Effector memory CD4-positive, alpha-beta T cell (primary cell): Measurements from ENCODE around the gene DVL3.
A peak's percentile ranks its signal among the peaks of the same experiment; 100 is the strongest.
"Not testable (repeated sequence)": the region's sequence is repeated elsewhere in the genome, so short reads cannot be mapped to it uniquely, and the experiment has no call there.

Experiments
- DNase-seq, 3 donors: peaks; one replicate each; pipeline ENCODE4 v3.0.0-alpha.2; 2020
- H3K27ac ChIP-seq: 2 replicates; pipeline ENCODE4 v1.7.0; 2013; ENCODE audit warnings: mild to moderate bottlenecking, low read length, moderate library complexity; ENCODE audit not compliant: insufficient read depth, poor library complexity, severe bottlenecking
- H3K27me3 ChIP-seq: replicated peaks from 2 replicates; pipeline ENCODE4 v1.7.0; 2013; ENCODE audit warnings: mild to moderate bottlenecking, low read length; ENCODE audit not compliant: insufficient read depth, control insufficient read depth, poor library complexity, severe bottlenecking
- H3K36me3 ChIP-seq: 2 replicates; pipeline ENCODE4 v1.7.0; 2013; ENCODE audit warnings: mild to moderate bottlenecking, low read length, moderate library complexity; ENCODE audit not compliant: control insufficient read depth, insufficient read depth
- H3K4me1 ChIP-seq: 2 replicates; pipeline ENCODE4 v1.7.0; 2013; ENCODE audit warnings: low read length, mild to moderate bottlenecking; ENCODE audit not compliant: control insufficient read depth, insufficient read depth, poor library complexity, severe bottlenecking
- H3K4me3 ChIP-seq: 2 replicates; pipeline ENCODE4 v1.7.0; 2013; ENCODE audit warnings: low read length, low read depth, mild to moderate bottlenecking; ENCODE audit not compliant: insufficient read depth, poor library complexity, severe bottlenecking
- H3K9me3 ChIP-seq: 2 replicates; pipeline ENCODE4 v1.7.0; 2013; ENCODE audit warnings: mild to moderate bottlenecking, low read length, moderate library complexity; ENCODE audit not compliant: control insufficient read depth

Gene DVL3

DNA sequence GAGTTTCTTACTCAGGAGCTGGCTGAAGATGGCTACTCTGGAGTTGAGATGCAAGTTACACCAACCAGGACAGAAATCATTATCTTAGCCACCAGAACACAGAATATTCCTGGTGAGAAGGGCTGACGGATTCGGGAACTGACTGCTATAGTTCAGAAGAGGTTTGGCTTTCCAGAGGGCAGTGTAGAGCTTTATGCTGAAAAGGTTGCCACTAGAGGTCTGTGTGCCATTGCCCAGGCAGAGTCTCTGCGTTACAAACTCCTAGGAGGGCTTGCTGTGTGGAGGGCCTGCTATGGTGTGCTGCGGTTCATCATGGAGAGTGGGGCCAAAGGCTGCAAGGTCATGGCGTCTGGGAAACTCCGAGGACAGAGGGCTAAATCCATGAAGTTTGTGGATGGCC lies 5.4 kb upstream of the DVL3 start:
- not testable (repeated sequence) for H3K4me1 ChIP-seq, H3K9me3 ChIP-seq, H3K4me3 ChIP-seq, H3K27me3 ChIP-seq, H3K27ac ChIP-seq, DNase-seq
- peaks cover 12% of the 10 kb centered on the region for H3K36me3 ChIP-seq

- Histone ChIP-seq H3K9me3 (no peaks in the 10 kb centered on the region), H3K27me3 (no peaks in the 10 kb centered on the region), H3K27ac (peak overlapping the region; percentile 63), H3K36me3 (no peaks in the 10 kb centered on the region), H3K4me3 (peak overlapping the region; percentile 88), H3K4me1 (peaks cover 17% of the 10 kb centered on the region)
- DNase-seq: peak in 2 of 3 donors; percentile 24 to 25
Measured at GRCh38 chr3:184155644-184156521, 706 bp downstream of the DVL3 start.

DNA sequence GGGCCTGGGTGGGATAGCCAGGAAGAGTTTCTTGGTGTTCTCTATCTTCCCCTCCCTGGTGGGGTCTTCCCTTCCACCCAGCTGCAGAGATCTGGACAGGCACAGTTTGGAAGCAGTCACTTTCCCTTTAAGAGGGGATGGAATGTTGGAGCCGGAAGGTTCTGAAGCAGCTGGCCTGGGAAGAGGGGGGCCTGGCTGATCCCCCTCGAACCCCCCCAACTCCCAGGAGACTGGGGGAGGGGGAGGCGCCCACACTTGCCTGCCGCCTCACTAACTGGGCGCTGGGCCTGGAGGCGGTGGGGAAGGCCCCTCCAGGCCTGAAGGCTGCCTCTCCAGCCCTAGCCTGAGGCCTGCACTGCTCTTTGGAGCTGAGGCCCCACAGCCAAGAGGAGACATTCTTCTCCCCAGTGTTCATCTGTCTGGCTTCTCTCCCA lies 1.4 kb downstream of the DVL3 start:
- no peak overlapping the region for H3K27ac ChIP-seq
- no peak for DNase-seq
- peak overlapping the region; percentile 88 for H3K4me3 ChIP-seq
- H3K4me1 ChIP-seq: peaks cover 17% of the 10 kb centered on the region
- H3K27me3 ChIP-seq: no peaks in the 10 kb centered on the region
- no peaks in the 10 kb centered on the region for H3K36me3 ChIP-seq
- H3K9me3 ChIP-seq: no peaks in the 10 kb centered on the region

GRCh38 chr3:184157206-184157605 lies 2.0 kb downstream of the DVL3 start:
- Histone ChIP-seq H3K9me3 (no peaks in the 10 kb centered on the region), H3K4me1 (peaks cover 17% of the 10 kb centered on the region), H3K4me3 (no peak overlapping the region), H3K27me3 (no peaks in the 10 kb centered on the region), H3K27ac (no peak overlapping the region), H3K36me3 (no peaks in the 10 kb centered on the region)
- no peak for DNase-seq

GRCh38 chr3:184158404-184158803 lies 3.2 kb downstream of the DVL3 start:
- no peak for DNase-seq
- no peaks in the 10 kb centered on the region for H3K9me3 ChIP-seq
- no peak overlapping the region for H3K4me3 ChIP-seq
- no peaks in the 10 kb centered on the region for H3K27me3 ChIP-seq
- peaks cover under 1% of the 10 kb centered on the region for H3K36me3 ChIP-seq
- H3K27ac ChIP-seq: no peak overlapping the region
- peaks cover 17% of the 10 kb centered on the region for H3K4me1 ChIP-seq

DNA sequence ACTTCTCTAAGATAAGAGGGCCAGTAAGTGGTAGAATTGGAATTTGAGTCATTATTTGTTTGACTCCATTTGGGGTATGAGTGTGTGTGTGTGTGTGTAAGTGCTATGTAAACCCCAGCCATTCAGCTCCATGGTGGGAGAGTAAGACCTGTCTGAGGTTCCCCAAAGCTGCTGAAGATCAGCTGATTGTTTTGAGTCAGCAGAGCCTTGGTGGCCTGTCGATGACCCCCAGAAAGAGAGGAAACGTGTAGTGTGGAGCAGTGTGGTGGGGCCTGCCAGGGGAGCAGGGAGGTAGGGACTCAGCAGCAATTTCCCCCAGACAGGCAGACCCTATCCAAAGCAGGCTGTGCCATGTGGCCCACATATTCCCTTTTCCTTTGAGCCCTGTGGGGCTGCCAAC lies 5.3 kb downstream of the DVL3 start:
- peaks cover 21% of the 10 kb centered on the region for H3K36me3 ChIP-seq
- no peaks in the 10 kb centered on the region for H3K9me3 ChIP-seq
- H3K4me3 ChIP-seq: no peak overlapping the region
- no peak for DNase-seq
- H3K27ac ChIP-seq: no peak overlapping the region
- no peaks in the 10 kb centered on the region for H3K27me3 ChIP-seq
- peaks cover 13% of the 10 kb centered on the region for H3K4me1 ChIP-seq

- peaks cover 32% of the 10 kb centered on the region for H3K36me3 ChIP-seq
- H3K27me3 ChIP-seq, H3K4me1 ChIP-seq, H3K27ac ChIP-seq, DNase-seq, H3K9me3 ChIP-seq, H3K4me3 ChIP-seq: not testable (repeated sequence)
Measured at GRCh38 chr3:184162571-184163070, 7.4 kb downstream of the DVL3 start.

GRCh38 chr3:184164648-184165330 lies 9.6 kb downstream of the DVL3 start:
- Histone ChIP-seq H3K27me3 (no peaks in the 10 kb centered on the region), H3K4me3 (no peak overlapping the region), H3K4me1 (no peaks in the 10 kb centered on the region), H3K27ac (no peak overlapping the region), H3K36me3 (peaks cover 39% of the 10 kb centered on the region), H3K9me3 (no peaks in the 10 kb centered on the region)
- no peak for DNase-seq

DNA sequence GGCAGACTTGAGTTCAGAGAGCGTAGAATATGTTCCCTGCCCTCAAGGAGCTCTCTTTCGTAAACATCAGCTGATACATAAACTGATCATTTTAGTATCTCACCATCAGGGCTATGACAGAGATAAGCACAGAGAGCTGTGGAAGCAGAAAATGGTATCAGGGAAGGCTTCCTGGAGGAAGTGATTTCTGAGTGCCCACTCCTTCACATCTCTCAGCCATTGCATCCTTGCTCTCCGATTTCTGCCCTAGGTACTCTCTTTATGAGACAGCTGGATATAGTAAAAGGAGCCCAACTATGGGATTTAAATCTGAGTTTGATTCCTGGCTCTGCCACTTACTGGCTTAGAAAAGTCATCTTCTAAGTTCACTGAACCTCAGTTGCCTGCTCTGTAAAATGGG lies 10.4 kb downstream of the DVL3 start:
- Histone ChIP-seq H3K4me3 (no peak overlapping the region), H3K36me3 (peaks cover 39% of the 10 kb centered on the region)

DNA sequence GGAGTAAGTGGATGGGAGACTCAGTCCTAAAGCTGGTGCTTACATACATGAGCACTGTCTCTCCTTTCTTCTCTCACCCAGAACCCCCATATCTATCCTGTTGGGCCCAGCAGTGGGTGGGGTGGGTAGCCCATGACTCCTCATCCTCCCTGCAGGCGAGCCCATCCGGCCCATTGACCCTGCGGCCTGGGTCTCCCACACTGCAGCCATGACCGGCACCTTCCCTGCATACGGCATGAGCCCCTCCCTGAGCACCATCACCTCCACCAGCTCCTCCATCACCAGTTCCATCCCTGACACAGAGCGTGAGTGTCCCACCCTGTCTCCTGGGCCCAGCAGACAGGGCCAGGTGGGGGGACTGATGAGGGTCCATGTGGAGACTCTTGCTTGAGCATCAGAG lies 11.5 kb downstream of the DVL3 start:
- H3K27ac ChIP-seq: no peak overlapping the region
- H3K4me1 ChIP-seq: no peaks in the 10 kb centered on the region
- peaks cover 39% of the 10 kb centered on the region for H3K36me3 ChIP-seq
- no peak for DNase-seq
- H3K27me3 ChIP-seq: no peaks in the 10 kb centered on the region
- H3K9me3 ChIP-seq: no peaks in the 10 kb centered on the region
- H3K4me3 ChIP-seq: no peak overlapping the region

More for the DNA sequence above, 10.4 kb downstream of the DVL3 start:
- Histone ChIP-seq H3K27ac (no peak overlapping the region), H3K9me3 (no peaks in the 10 kb centered on the region), H3K4me1 (no peaks in the 10 kb centered on the region), H3K27me3 (no peaks in the 10 kb centered on the region)
- DNase-seq: no peak
